OCI-LY7 (cell line): ENCODE data around the gene C1orf50. TPM values are rescaled to one million over a fixed set of nuclear protein-coding genes. Genes with fewer than 3 reads are reported as not detected.

Experiments
- BruUV-seq: library from RNA; stranded (reverse); fragments of 400-500 nt; replicated peaks from 2 replicates; lab custom pipeline; 2021; lab: Mats Ljungman, UMichigan
- CTCF ChIA-PET: fragments of 300-600 bp; sonication (Branson Sonifier 250); formaldehyde crosslinking; loops from one replicate; lab custom pipeline; 2022; ENCODE audit warnings: antibody characterized with exemption; ENCODE audit not compliant: unreplicated experiment; lab: Charles Lee
- POLR2A ChIA-PET: fragments of 300-600 bp; sonication (Branson Sonifier 250); formaldehyde crosslinking; loops from one replicate; lab custom pipeline; 2022; ENCODE audit warnings: antibody characterized with exemption; lab: Charles Lee
- DNase-seq: peaks from one replicate; pipeline ENCODE4 v3.0.0-alpha.2; 2015; ENCODE audit warnings: low spot score
- H2AFZ ChIP-seq: fragments of 200-600 bp; sonication (generic), shearing (Covaris generic); 2 replicates; pipeline ENCODE4 v1.6.1; 2014; ENCODE audit warnings: mild to moderate bottlenecking, antibody characterized with exemption, low read length, moderate library complexity
- H3K27ac ChIP-seq: fragments of 200-600 bp; sonication (generic); 2 replicates; pipeline ENCODE4 v1.5.1; 2014; ENCODE audit warnings: mixed run types, low read depth, mild to moderate bottlenecking, moderate library complexity, low read length, inconsistent platforms; ENCODE audit not compliant: poor library complexity, severe bottlenecking
- H3K36me3 ChIP-seq: fragments of 200-600 bp; sonication (generic); 2 replicates; pipeline ENCODE4 v1.6.1; 2014; ENCODE audit warnings: mild to moderate bottlenecking, antibody characterized with exemption, low read length, moderate library complexity, mixed read lengths; ENCODE audit not compliant: insufficient read depth
- H3K4me1 ChIP-seq: fragments of 200-600 bp; sonication (generic); 2 replicates; pipeline ENCODE4 v1.5.1; 2014; ENCODE audit warnings: mild to moderate bottlenecking, low read length; ENCODE audit not compliant: insufficient read depth, poor library complexity, severe bottlenecking
- H3K4me2 ChIP-seq: fragments of 200-600 bp; sonication (generic); 2 replicates; pipeline ENCODE4 v1.6.1; 2014; ENCODE audit warnings: mild to moderate bottlenecking, low read length
- H3K4me3 ChIP-seq: fragments of 200-600 bp; sonication (generic); 2 replicates; pipeline ENCODE4 v1.5.1; 2014; ENCODE audit warnings: mild to moderate bottlenecking, low read depth, low read length; ENCODE audit not compliant: poor library complexity, severe bottlenecking
- H3K79me2 ChIP-seq: fragments of 200-600 bp; sonication (generic); 2 replicates; pipeline ENCODE4 v1.6.1; 2016; ENCODE audit warnings: low read depth, mild to moderate bottlenecking, low read length, moderate library complexity, mixed read lengths; ENCODE audit not compliant: insufficient read depth
- H3K9me2 ChIP-seq: fragments of 200-600 bp; sonication (generic); 2 replicates; pipeline ENCODE4 v1.6.1; 2016; ENCODE audit warnings: mild to moderate bottlenecking, low read length, mixed read lengths; ENCODE audit not compliant: insufficient read depth
- H3K9me3 ChIP-seq: fragments of 200-600 bp; sonication (generic); 2 replicates; pipeline ENCODE4 v1.6.1; 2014; ENCODE audit warnings: mild to moderate bottlenecking, mixed run types, low read length, mixed read lengths
- H4K20me1 ChIP-seq: fragments of 200-600 bp; sonication (generic); 2 replicates; pipeline ENCODE4 v1.6.1; 2014; ENCODE audit warnings: mild to moderate bottlenecking, antibody characterized with exemption, low read length, moderate library complexity, mixed read lengths; ENCODE audit not compliant: insufficient read depth
- EZH2phosphoT487 ChIP-seq: fragments of 200-600 bp; sonication (generic); IDR thresholded peaks from 2 replicates; pipeline ENCODE4 v1.6.1; 2018; ENCODE audit warnings: low read depth, borderline replicate concordance, mild to moderate bottlenecking, mixed run types, antibody characterized with exemption, low read length, moderate library complexity, mixed read lengths
- intact Hi-C: fragments of 100-400 bp; cut with micrococcal nuclease; formaldehyde crosslinking; loops from one replicate; pipeline ENCODE4 v1.10.0; 2022; ENCODE audit not compliant: unreplicated experiment
- total RNA-seq, 2 experiments: library from RNA; depleted of rRNA in 1 of 2; stranded (reverse); fragments of >200 nt in 1 of 2; shearing (Covaris generic) in 1 of 2; gene quantifications; 2 replicates each; pipeline ENCODE4 v1.2.3, GENCODE V29; 2014 to 2022
- TF ChIP-seq, protein P1 (sequence below): fragments of 200-600 bp; sonication (generic); conservative IDR thresholded peaks from 2 replicates; pipeline ENCODE4 v1.5.1; 2014; ENCODE audit warnings: mild to moderate bottlenecking, antibody characterized with exemption, low read length, moderate library complexity, mixed read lengths

Gene C1orf50
- total RNA-seq, 2 experiments from 2014 or later, result 3.2 to 9.9 TPM

DNA sequence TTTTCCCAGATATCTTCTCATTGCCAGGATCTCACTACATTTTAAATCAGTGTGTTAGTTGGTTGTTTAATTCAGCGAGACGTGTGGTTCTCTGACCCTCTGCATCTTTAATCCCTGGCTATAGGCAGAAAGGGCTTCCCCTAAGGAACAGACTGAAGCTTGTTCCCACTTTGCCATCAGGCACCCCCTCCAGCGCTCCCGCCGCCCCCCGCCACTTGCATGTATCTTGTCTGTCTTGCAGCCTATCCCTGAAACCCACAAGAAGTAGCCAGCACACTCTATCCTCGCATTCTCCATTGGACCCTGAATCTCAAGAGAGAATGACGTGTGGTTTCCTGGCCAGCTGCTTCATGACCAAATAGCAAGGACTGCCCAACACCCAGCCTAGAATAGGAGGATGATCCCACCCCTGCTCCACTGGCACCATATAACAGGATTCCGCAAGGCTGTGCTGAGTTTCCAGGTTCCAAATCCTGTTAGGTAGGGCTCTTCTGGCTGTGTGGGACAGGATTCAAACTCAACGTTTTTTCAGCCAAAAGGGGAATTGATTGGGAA is 34.8 kb upstream of the C1orf50 start:
- Histone ChIP-seq H3K4me1 (peaks cover 7% of the 10 kb centered on the region), H3K36me3 (no peaks in the 10 kb centered on the region), H3K4me3 (no peak overlapping the region), H3K27ac (no peak overlapping the region), H4K20me1 (no peaks in the 10 kb centered on the region), H3K9me3 (no peaks in the 10 kb centered on the region), H3K4me2 (no peak overlapping the region), H3K79me2 (no peaks in the 10 kb centered on the region), H3K9me2 (no peaks in the 10 kb centered on the region), H2AFZ (no peak overlapping the region)
- ChIA-PET CTCF (interaction anchor here (0.5 kb wide), 1 partner anchor 1185 kb away, joined by 4 read pairs; no protein-coding TSS in a partner anchor), POLR2A (interaction anchor here (0.5 kb wide), 1 partner anchor 9 kb away, joined by 3 read pairs; no protein-coding TSS in a partner anchor)
- intact Hi-C loops, result no loop called here
- TF ChIP-seq, protein P1, sequence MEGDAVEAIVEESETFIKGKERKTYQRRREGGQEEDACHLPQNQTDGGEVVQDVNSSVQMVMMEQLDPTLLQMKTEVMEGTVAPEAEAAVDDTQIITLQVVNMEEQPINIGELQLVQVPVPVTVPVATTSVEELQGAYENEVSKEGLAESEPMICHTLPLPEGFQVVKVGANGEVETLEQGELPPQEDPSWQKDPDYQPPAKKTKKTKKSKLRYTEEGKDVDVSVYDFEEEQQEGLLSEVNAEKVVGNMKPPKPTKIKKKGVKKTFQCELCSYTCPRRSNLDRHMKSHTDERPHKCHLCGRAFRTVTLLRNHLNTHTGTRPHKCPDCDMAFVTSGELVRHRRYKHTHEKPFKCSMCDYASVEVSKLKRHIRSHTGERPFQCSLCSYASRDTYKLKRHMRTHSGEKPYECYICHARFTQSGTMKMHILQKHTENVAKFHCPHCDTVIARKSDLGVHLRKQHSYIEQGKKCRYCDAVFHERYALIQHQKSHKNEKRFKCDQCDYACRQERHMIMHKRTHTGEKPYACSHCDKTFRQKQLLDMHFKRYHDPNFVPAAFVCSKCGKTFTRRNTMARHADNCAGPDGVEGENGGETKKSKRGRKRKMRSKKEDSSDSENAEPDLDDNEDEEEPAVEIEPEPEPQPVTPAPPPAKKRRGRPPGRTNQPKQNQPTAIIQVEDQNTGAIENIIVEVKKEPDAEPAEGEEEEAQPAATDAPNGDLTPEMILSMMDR, result no peak
- TF ChIP-seq EZH2phosphoT487, result no peak
- DNase-seq, result no peak
- BruUV-seq, result no TSS peak

GRCh38 chr1:42733415-42734200 is 33.4 kb upstream of the C1orf50 start:
- Histone ChIP-seq H3K9me2 (no peaks in the 10 kb centered on the region), H3K27ac (no peak overlapping the region), H3K4me2 (no peak overlapping the region), H4K20me1 (no peaks in the 10 kb centered on the region), H3K36me3 (no peaks in the 10 kb centered on the region), H3K79me2 (no peaks in the 10 kb centered on the region), H3K4me1 (peaks cover 11% of the 10 kb centered on the region), H3K9me3 (no peaks in the 10 kb centered on the region), H3K4me3 (no peak overlapping the region), H2AFZ (no peak overlapping the region)
- intact Hi-C loops, result no loop called here
- DNase-seq, result no peak
- CTCF ChIA-PET, result no interaction called here
- POLR2A ChIA-PET, result interaction anchor here (0.6 kb wide), 1 partner anchor 10 kb away, joined by 3 read pairs; no protein-coding TSS in a partner anchor
- TF ChIP-seq EZH2phosphoT487, result no peak
- TF ChIP-seq, protein P1, result no peak
- BruUV-seq, result no TSS peak
